ENCODE data around the gene GNB2.

GRCh38 chr7:100673942-100674410, 436 bp downstream of the GNB2 start:
- TF ChIP-seq CTCF (IDR thresholded peaks at IDR 0.05; ENCODE audit: low read depth, low read length, poor library complexity, severe bottlenecking): no peak
- no peak for TF ChIP-seq EZH2phosphoT487 (IDR thresholded peaks at IDR 0.05; ENCODE audit: borderline replicate concordance, low read length)
